Measurements from ENCODE around the gene SS18.

SS18 gene

GRCh38 chr18:26096852-26097251 lies 6.4 kb upstream of the SS18 start:
- no peak for DNase-seq (ENCODE audit: insufficient read length)
- TF ChIP-seq POLR2AphosphoS5 (IDR thresholded peaks at IDR 0.05; ENCODE audit: low read depth, low read length) (no peak), POLR2A (IDR thresholded peaks at IDR 0.05; ENCODE audit: low read depth, low read length) (no peak), TAF1 (IDR thresholded peaks at IDR 0.05; ENCODE audit: borderline replicate concordance, low read depth, low read length) (no peak)
- no peak for FAIRE-seq

DNA sequence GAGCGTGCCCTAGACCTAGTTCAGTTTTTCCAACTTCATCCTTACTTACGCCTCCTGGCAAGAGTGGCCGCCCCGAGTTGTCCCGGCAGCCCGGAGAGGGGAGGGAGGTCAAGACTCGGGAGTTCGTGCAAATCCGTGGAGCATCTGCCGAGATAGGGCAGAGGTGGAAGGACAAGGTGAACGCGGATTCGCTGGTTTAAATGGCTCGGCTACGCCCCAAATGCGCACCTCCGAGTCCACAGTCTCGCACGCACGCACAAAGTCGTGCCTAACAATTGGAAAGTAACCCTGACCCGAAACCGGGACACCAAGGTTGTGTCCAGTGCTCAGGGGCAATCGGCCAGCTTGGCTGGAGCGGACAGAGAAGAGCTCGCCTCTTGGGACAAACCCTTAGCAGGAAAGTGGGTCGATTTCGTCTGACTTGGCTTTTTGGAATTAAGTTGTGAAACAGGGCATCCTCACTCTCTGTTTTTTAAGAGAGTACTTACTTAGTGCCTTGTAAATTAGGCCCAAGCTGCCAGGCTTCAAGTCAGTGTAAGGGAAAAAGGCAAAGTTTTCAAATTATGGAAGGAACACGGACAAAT lies 726 bp upstream of the SS18 start:
- DNase-seq (ENCODE audit: insufficient read length), result no peak
- no peak for FAIRE-seq
- TF ChIP-seq POLR2A (IDR thresholded peaks at IDR 0.05; ENCODE audit: low read depth, low read length) (no peak), TAF1 (IDR thresholded peaks at IDR 0.05; ENCODE audit: borderline replicate concordance, low read depth, low read length) (no peak), POLR2AphosphoS5 (IDR thresholded peaks at IDR 0.05; ENCODE audit: low read depth, low read length) (no peak)

DNA sequence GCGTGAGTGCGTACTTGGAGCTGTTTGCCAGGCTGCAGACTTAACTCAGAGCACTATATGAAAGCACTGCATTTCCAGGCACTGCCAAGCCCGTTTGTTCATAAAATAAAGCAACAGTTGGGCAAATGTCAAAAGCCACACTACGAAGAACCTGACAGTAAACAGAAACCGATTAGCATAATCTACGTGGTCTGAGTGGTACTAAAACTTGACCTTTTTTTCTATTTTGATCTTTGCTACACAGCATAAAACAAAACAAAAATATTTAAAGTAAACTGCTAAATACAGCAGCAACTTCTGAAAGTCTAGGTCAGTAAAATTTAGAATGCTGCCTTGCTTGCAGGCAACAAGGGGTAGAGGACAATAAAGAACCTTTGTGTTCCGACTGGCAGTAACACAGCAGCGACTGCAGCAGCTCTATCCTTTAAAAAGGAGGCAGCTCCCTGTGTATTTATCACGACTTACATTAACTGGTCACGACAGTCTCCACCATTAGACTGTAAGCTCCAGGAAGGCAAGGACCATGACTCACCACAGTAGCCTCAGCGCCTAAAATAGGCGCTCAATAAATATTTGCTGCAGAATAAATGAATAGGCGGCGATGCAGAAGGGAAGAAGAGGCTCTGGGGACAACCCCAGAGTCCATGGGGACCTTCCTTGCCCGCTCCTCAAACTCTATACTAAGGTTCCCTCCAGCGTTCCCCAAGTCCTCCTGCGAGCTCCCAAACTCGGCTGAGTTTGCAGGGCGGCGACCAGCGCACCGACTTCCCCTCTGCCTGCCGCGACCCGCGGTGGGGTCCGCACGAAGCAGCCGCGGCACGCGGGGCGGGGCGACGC lies 902 bp downstream of the SS18 start:
- FAIRE-seq (peak; percentile 24), DNase-seq (ENCODE audit: insufficient read length) (no peak)
- TF ChIP-seq POLR2AphosphoS5 (IDR thresholded peaks at IDR 0.05; ENCODE audit: low read depth, low read length) (no peak), POLR2A (IDR thresholded peaks at IDR 0.05; ENCODE audit: low read depth, low read length) (no peak), TAF1 (IDR thresholded peaks at IDR 0.05; ENCODE audit: borderline replicate concordance, low read depth, low read length) (no peak)

DNA sequence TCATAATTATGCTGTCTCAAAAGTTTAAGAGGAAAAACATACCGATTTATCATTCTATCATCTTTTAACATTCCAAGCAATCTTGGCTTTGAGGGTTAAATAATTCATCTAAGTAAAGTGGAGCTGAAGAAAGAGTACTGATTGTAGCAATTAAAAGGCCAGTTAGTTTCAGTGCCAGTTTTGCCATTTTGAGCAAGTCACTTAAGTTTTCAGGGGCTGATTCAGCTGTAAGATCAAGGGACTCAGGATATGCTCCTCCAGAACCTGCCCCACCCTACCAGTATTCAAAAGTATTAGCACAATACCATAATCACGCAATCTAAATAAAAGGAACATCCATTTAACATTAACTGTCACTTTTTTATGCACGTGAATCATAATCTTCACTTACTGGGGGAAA lies 1.9 kb downstream of the SS18 start:
- DNase-seq (ENCODE audit: insufficient read length), result no peak
- TF ChIP-seq POLR2AphosphoS5 (IDR thresholded peaks at IDR 0.05; ENCODE audit: low read depth, low read length) (no peak), POLR2A (IDR thresholded peaks at IDR 0.05; ENCODE audit: low read depth, low read length) (no peak), TAF1 (IDR thresholded peaks at IDR 0.05; ENCODE audit: borderline replicate concordance, low read depth, low read length) (no peak)
- peak; percentile 27 for FAIRE-seq

DNA sequence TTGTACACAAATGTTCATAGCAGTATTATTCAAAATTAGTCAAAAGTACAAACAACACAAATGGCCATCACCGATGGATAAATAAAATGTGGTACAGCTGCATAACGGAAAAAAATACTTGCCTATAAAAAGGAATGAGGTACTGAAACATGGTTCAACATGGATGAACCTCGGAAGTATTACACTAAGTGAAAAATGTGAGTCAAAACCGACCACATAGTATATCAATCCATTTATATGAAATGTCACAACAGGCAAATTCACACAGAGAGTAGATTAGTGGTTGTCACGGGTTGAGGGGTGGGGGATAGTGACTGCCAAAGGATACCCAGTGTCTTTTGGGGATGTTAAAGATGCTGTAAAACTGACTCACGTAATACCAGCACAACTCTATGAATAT lies 3.5 kb downstream of the SS18 start:
- no peak for TF ChIP-seq POLR2A (IDR thresholded peaks at IDR 0.05; ENCODE audit: low read depth, low read length)
- TF ChIP-seq POLR2AphosphoS5 (IDR thresholded peaks at IDR 0.05; ENCODE audit: low read depth, low read length), result no peak
- no peak for TF ChIP-seq TAF1 (IDR thresholded peaks at IDR 0.05; ENCODE audit: borderline replicate concordance, low read depth, low read length)
- FAIRE-seq (peak; percentile 21), DNase-seq (ENCODE audit: insufficient read length) (no peak)

- no peak for FAIRE-seq
- no peak for DNase-seq (ENCODE audit: insufficient read length)
- TF ChIP-seq POLR2AphosphoS5 (IDR thresholded peaks at IDR 0.05; ENCODE audit: low read depth, low read length), result no peak
- TF ChIP-seq TAF1 (IDR thresholded peaks at IDR 0.05; ENCODE audit: borderline replicate concordance, low read depth, low read length), result no peak
- TF ChIP-seq POLR2A (IDR thresholded peaks at IDR 0.05; ENCODE audit: low read depth, low read length), result no peak
These were observed 5.4 kb downstream of the SS18 start for GRCh38 chr18:26085056-26085455.

- no peak for DNase-seq (ENCODE audit: insufficient read length)
- TF ChIP-seq TAF1 (IDR thresholded peaks at IDR 0.05; ENCODE audit: borderline replicate concordance, low read depth, low read length) (no peak), POLR2AphosphoS5 (IDR thresholded peaks at IDR 0.05; ENCODE audit: low read depth, low read length) (no peak), POLR2A (IDR thresholded peaks at IDR 0.05; ENCODE audit: low read depth, low read length) (no peak)
- FAIRE-seq, result no peak
These were observed 7.3 kb downstream of the SS18 start for GRCh38 chr18:26083099-26083498.

DNA sequence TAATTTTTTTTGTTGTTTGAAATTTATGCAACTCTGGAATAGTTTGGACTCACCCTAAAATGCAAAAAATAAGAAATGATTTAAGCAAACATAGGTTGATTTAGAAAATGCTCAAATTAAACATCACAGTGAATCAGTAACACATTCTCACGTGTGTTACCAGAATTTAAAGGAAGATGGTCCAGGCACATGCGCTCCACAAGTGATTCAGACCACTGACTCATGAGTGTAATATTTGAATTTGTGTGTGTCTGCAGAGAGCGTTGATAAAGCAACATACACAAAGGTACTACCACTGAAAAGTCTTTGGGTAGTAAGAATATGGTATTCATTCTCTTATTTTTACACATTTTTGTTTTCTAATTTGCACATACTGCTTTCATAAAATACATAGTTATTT lies 7.9 kb downstream of the SS18 start:
- TF ChIP-seq POLR2AphosphoS5 (IDR thresholded peaks at IDR 0.05; ENCODE audit: low read depth, low read length) (no peak), POLR2A (IDR thresholded peaks at IDR 0.05; ENCODE audit: low read depth, low read length) (no peak), TAF1 (IDR thresholded peaks at IDR 0.05; ENCODE audit: borderline replicate concordance, low read depth, low read length) (no peak)
- no peak for FAIRE-seq
- no peak for DNase-seq (ENCODE audit: insufficient read length)

DNA sequence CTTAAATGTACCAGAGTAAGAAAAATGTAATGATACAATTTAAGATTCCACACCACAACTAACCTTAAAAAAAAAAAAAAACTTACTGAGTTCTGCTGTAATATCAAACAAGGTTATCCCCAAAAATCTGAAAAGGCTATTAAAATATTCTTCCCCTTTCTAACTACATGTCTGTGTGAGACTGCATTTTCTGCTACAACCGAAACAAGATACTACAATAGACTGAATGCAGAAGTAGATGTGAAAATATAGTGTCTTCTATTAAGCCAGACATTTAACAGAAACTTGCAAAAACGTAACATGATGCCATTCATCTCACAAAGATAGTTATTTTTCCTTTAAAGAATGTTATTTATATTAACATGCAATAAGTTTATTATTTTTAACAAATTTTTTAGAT lies 16.2 kb downstream of the SS18 start:
- FAIRE-seq (no peak), DNase-seq (ENCODE audit: insufficient read length) (no peak)
- TF ChIP-seq POLR2A (IDR thresholded peaks at IDR 0.05; ENCODE audit: low read depth, low read length) (no peak), POLR2AphosphoS5 (IDR thresholded peaks at IDR 0.05; ENCODE audit: low read depth, low read length) (no peak), TAF1 (IDR thresholded peaks at IDR 0.05; ENCODE audit: borderline replicate concordance, low read depth, low read length) (no peak)

GRCh38 chr18:26073758-26074157 lies 16.7 kb downstream of the SS18 start:
- FAIRE-seq (no peak), DNase-seq (ENCODE audit: insufficient read length) (no peak)
- TF ChIP-seq POLR2A (IDR thresholded peaks at IDR 0.05; ENCODE audit: low read depth, low read length), result no peak
- TF ChIP-seq POLR2AphosphoS5 (IDR thresholded peaks at IDR 0.05; ENCODE audit: low read depth, low read length), result no peak
- no peak for TF ChIP-seq TAF1 (IDR thresholded peaks at IDR 0.05; ENCODE audit: borderline replicate concordance, low read depth, low read length)

- DNase-seq (ENCODE audit: insufficient read length) (no peak), FAIRE-seq (no peak)
- TF ChIP-seq POLR2A (IDR thresholded peaks at IDR 0.05; ENCODE audit: low read depth, low read length) (no peak), POLR2AphosphoS5 (IDR thresholded peaks at IDR 0.05; ENCODE audit: low read depth, low read length) (no peak), TAF1 (IDR thresholded peaks at IDR 0.05; ENCODE audit: borderline replicate concordance, low read depth, low read length) (no peak)
These were observed 18.7 kb downstream of the SS18 start for GRCh38 chr18:26071725-26072124.

- TF ChIP-seq TAF1 (IDR thresholded peaks at IDR 0.05; ENCODE audit: borderline replicate concordance, low read depth, low read length) (no peak), POLR2AphosphoS5 (IDR thresholded peaks at IDR 0.05; ENCODE audit: low read depth, low read length) (no peak), POLR2A (IDR thresholded peaks at IDR 0.05; ENCODE audit: low read depth, low read length) (no peak)
- DNase-seq (ENCODE audit: insufficient read length) (no peak), FAIRE-seq (no peak)
These were observed 19.4 kb downstream of the SS18 start for GRCh38 chr18:26071020-26071419.

Data from GM12892 (cell line).